SK-N-SH treated with all-trans-retinoic acid at 6 μM for 48 hours (cell line): ENCODE data around the gene CYSLTR1.

ENCODE experiments used
- ATAC-seq: fragments of 200-7000 bp; cut with Tn5 transposase; 3 replicates; pipeline ENCODE4 v1.9.1; 2020; ENCODE audit warnings: mild to moderate bottlenecking, moderate library complexity
- ARNTL ChIP-seq: fragments of 450-650 bp; formaldehyde crosslinking; IDR thresholded peaks from 2 replicates; pipeline ENCODE4 v1.5.0; 2020; ENCODE audit warnings: low read depth, mild to moderate bottlenecking, moderate library complexity, borderline replicate concordance
- BACH2 ChIP-seq: fragments of 250-450 bp; sonication (Bioruptor Pico); IDR thresholded peaks from 2 replicates; pipeline ENCODE4 v1.9.0; 2021; ENCODE audit warnings: mild to moderate bottlenecking, borderline replicate concordance
- CSDC2 ChIP-seq: fragments of 250-450 bp; sonication (Bioruptor Pico); IDR thresholded peaks from 2 replicates; pipeline ENCODE4 v1.5.0; 2020; ENCODE audit warnings: mild to moderate bottlenecking, moderate library complexity
- ESRRG ChIP-seq: fragments of 250-450 bp; sonication (Bioruptor Pico); IDR thresholded peaks from 2 replicates; pipeline ENCODE4 v1.6.1; 2021; ENCODE audit warnings: mild to moderate bottlenecking
- GLIS3 ChIP-seq: fragments of 250-450 bp; sonication (Bioruptor Pico); IDR thresholded peaks from 2 replicates; pipeline ENCODE4 v1.5.0; 2020; ENCODE audit warnings: mild to moderate bottlenecking, moderate library complexity
- ISL1 ChIP-seq: fragments of 250-450 bp; sonication (Bioruptor Pico); IDR thresholded peaks from 2 replicates; pipeline ENCODE4 v2.1.2; 2022; ENCODE audit warnings: mild to moderate bottlenecking, moderate library complexity
- OSR1 ChIP-seq: fragments of 250-450 bp; sonication (Bioruptor Pico); IDR thresholded peaks from 2 replicates; pipeline ENCODE4 v1.8.0; 2022; ENCODE audit warnings: moderate library complexity, mild to moderate bottlenecking, inconsistent platforms
- POU6F1 ChIP-seq: fragments of 250-450 bp; sonication (Bioruptor Pico); IDR thresholded peaks from 2 replicates; pipeline ENCODE4 v1.8.0; 2021; ENCODE audit warnings: low read depth, mild to moderate bottlenecking, moderate library complexity, borderline replicate concordance
- PPARA ChIP-seq: fragments of 250-450 bp; sonication (Bioruptor Pico); IDR thresholded peaks from 2 replicates; pipeline ENCODE4 v1.5.0; 2020; ENCODE audit warnings: mild to moderate bottlenecking, borderline replicate concordance
- RARB ChIP-seq: fragments of 250-450 bp; sonication (Bioruptor Pico); IDR thresholded peaks from 2 replicates; pipeline ENCODE4 v1.8.0; 2021; ENCODE audit warnings: mild to moderate bottlenecking, moderate library complexity
- SNAI2 ChIP-seq: fragments of 250-450 bp; sonication (Bioruptor Pico); IDR thresholded peaks from 2 replicates; pipeline ENCODE4 v1.5.0; 2020; ENCODE audit warnings: mild to moderate bottlenecking, moderate library complexity
- TCF4 ChIP-seq: fragments of 250-450 bp; sonication (Bioruptor Pico); IDR thresholded peaks from 2 replicates; pipeline ENCODE4 v1.8.0; 2021; ENCODE audit warnings: mild to moderate bottlenecking, moderate library complexity, borderline replicate concordance
- TOX ChIP-seq: fragments of 250-450 bp; sonication (Bioruptor Pico); IDR thresholded peaks from 2 replicates; pipeline ENCODE4 v1.8.0; 2021; ENCODE audit warnings: mild to moderate bottlenecking, moderate library complexity, borderline replicate concordance
- ZC3H10 ChIP-seq: fragments of 250-450 bp; sonication (Bioruptor Pico); IDR thresholded peaks from 2 replicates; pipeline ENCODE4 v1.5.1; 2021; ENCODE audit warnings: mild to moderate bottlenecking, moderate library complexity
- ZFP3 ChIP-seq: fragments of 250-450 bp; sonication (Bioruptor Pico); IDR thresholded peaks from 2 replicates; pipeline ENCODE4 v1.5.0; 2020; ENCODE audit warnings: mild to moderate bottlenecking, moderate library complexity
- ZFP30 ChIP-seq: fragments of 450-650 bp; formaldehyde crosslinking; IDR thresholded peaks from 2 replicates; pipeline ENCODE4 v1.5.0; 2022; ENCODE audit warnings: mild to moderate bottlenecking, moderate library complexity
- ZNF565 ChIP-seq: fragments of 450-650 bp; formaldehyde crosslinking; conservative IDR thresholded peaks from 2 replicates; pipeline ENCODE4 v1.5.0; 2020; ENCODE audit warnings: low read depth, mild to moderate bottlenecking, moderate library complexity
- ZNF70 ChIP-seq: fragments of 450-650 bp; formaldehyde crosslinking; IDR thresholded peaks from 2 replicates; pipeline ENCODE4 v1.5.0; 2020; ENCODE audit warnings: mild to moderate bottlenecking, moderate library complexity
- ZNF8 ChIP-seq: fragments of 450-650 bp; formaldehyde crosslinking; IDR thresholded peaks from 2 replicates; pipeline ENCODE4 v1.5.0; 2020; ENCODE audit warnings: mild to moderate bottlenecking, moderate library complexity
- TF ChIP-seq, protein P1 (sequence below): fragments of 250-450 bp; sonication (Bioruptor Pico); IDR thresholded peaks from 2 replicates; pipeline ENCODE4 v1.5.0; 2020; ENCODE audit warnings: mild to moderate bottlenecking, moderate library complexity
- TF ChIP-seq, protein P2 (sequence below): fragments of 250-450 bp; sonication (Bioruptor Pico); IDR thresholded peaks from 2 replicates; pipeline ENCODE4 v1.5.1; 2021; ENCODE audit warnings: mild to moderate bottlenecking, moderate library complexity
- TF ChIP-seq, protein P3 (sequence below): fragments of 250-450 bp; sonication (Bioruptor Pico); IDR thresholded peaks from 2 replicates; pipeline ENCODE4 v1.5.1; 2020; ENCODE audit warnings: low read depth, mild to moderate bottlenecking, moderate library complexity

Gene CYSLTR1

GRCh38 chrX:78329486-78329885, 2.1 kb upstream of the CYSLTR1 start:
- TF ChIP-seq TCF4 (CRISPR knock-in tag) (no peak), ISL1 (CRISPR knock-in tag) (no peak), POU6F1 (CRISPR knock-in tag) (no peak), TOX (no peak), SNAI2 (CRISPR knock-in tag) (no peak), PPARA (no peak), ZFP3 (CRISPR knock-in tag) (no peak), OSR1 (CRISPR knock-in tag) (no peak), CSDC2 (CRISPR knock-in tag) (no peak), RARB (CRISPR knock-in tag) (no peak), ZFP30 (no peak)
- TF ChIP-seq, protein P1, sequence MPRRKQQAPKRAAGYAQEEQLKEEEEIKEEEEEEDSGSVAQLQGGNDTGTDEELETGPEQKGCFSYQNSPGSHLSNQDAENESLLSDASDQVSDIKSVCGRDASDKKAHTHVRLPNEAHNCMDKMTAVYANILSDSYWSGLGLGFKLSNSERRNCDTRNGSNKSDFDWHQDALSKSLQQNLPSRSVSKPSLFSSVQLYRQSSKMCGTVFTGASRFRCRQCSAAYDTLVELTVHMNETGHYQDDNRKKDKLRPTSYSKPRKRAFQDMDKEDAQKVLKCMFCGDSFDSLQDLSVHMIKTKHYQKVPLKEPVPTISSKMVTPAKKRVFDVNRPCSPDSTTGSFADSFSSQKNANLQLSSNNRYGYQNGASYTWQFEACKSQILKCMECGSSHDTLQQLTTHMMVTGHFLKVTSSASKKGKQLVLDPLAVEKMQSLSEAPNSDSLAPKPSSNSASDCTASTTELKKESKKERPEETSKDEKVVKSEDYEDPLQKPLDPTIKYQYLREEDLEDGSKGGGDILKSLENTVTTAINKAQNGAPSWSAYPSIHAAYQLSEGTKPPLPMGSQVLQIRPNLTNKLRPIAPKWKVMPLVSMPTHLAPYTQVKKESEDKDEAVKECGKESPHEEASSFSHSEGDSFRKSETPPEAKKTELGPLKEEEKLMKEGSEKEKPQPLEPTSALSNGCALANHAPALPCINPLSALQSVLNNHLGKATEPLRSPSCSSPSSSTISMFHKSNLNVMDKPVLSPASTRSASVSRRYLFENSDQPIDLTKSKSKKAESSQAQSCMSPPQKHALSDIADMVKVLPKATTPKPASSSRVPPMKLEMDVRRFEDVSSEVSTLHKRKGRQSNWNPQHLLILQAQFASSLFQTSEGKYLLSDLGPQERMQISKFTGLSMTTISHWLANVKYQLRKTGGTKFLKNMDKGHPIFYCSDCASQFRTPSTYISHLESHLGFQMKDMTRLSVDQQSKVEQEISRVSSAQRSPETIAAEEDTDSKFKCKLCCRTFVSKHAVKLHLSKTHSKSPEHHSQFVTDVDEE: no peak
- TF ChIP-seq, protein P2, sequence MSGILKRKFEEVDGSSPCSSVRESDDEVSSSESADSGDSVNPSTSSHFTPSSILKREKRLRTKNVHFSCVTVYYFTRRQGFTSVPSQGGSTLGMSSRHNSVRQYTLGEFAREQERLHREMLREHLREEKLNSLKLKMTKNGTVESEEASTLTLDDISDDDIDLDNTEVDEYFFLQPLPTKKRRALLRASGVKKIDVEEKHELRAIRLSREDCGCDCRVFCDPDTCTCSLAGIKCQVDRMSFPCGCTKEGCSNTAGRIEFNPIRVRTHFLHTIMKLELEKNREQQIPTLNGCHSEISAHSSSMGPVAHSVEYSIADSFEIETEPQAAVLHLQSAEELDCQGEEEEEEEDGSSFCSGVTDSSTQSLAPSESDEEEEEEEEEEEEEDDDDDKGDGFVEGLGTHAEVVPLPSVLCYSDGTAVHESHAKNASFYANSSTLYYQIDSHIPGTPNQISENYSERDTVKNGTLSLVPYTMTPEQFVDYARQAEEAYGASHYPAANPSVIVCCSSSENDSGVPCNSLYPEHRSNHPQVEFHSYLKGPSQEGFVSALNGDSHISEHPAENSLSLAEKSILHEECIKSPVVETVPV (CRISPR knock-in tag): no peak
- TF ChIP-seq, all 23 proteins: peak for 0
- ATAC-seq: no peak

- ATAC-seq: no peak
- TF ChIP-seq ZC3H10 (CRISPR knock-in tag) (no peak), ZNF565 (CRISPR knock-in tag) (no peak), ISL1 (CRISPR knock-in tag) (no peak)
- TF ChIP-seq, protein P3, sequence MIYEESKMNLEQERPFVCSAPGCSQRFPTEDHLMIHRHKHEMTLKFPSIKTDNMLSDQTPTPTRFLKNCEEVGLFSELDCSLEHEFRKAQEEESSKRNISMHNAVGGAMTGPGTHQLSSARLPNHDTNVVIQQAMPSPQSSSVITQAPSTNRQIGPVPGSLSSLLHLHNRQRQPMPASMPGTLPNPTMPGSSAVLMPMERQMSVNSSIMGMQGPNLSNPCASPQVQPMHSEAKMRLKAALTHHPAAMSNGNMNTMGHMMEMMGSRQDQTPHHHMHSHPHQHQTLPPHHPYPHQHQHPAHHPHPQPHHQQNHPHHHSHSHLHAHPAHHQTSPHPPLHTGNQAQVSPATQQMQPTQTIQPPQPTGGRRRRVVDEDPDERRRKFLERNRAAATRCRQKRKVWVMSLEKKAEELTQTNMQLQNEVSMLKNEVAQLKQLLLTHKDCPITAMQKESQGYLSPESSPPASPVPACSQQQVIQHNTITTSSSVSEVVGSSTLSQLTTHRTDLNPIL (CRISPR knock-in tag): no peak
Observed at GRCh38 chrX:78326401-78326800, 1.0 kb downstream of the CYSLTR1 start.

- no peak for TF ChIP-seq ZFP30
- ATAC-seq: no peak
Observed at GRCh38 chrX:78322863-78323262, 4.5 kb downstream of the CYSLTR1 start.

GRCh38 chrX:78321809-78322208, 5.6 kb downstream of the CYSLTR1 start:
- no peak for ATAC-seq
- TF ChIP-seq ZC3H10 (CRISPR knock-in tag): no peak
- TF ChIP-seq ZFP30: no peak
- TF ChIP-seq, protein P3 (CRISPR knock-in tag): no peak
- TF ChIP-seq ARNTL (CRISPR knock-in tag): no peak
- TF ChIP-seq GLIS3: no peak
- TF ChIP-seq ESRRG: no peak
- no peak for TF ChIP-seq OSR1 (CRISPR knock-in tag)
- TF ChIP-seq SNAI2 (CRISPR knock-in tag): no peak
- no peak for TF ChIP-seq CSDC2 (CRISPR knock-in tag)
- no peak for TF ChIP-seq TOX
- no peak for TF ChIP-seq BACH2
- TF ChIP-seq, protein P1: no peak
- no peak for TF ChIP-seq ZNF70
- TF ChIP-seq, protein P2 (CRISPR knock-in tag): no peak
- no peak for TF ChIP-seq TCF4 (CRISPR knock-in tag)
- no peak for TF ChIP-seq ZNF8
- no peak for TF ChIP-seq RARB (CRISPR knock-in tag)
